HG03095 (cell line): ENCODE results near the gene TMEM187.

Experiments used
- ATAC-seq: cut with Tn5 transposase; IDR thresholded peaks from one replicate; pipeline ENCODE4 v1.9.1; 2021; ENCODE audit warnings: moderate library complexity; ENCODE audit not compliant: unreplicated experiment

Gene TMEM187

GRCh38 chrX:153953892-153954557 lies 18.5 kb upstream of the TMEM187 start:
- ATAC-seq, result no peak

DNA sequence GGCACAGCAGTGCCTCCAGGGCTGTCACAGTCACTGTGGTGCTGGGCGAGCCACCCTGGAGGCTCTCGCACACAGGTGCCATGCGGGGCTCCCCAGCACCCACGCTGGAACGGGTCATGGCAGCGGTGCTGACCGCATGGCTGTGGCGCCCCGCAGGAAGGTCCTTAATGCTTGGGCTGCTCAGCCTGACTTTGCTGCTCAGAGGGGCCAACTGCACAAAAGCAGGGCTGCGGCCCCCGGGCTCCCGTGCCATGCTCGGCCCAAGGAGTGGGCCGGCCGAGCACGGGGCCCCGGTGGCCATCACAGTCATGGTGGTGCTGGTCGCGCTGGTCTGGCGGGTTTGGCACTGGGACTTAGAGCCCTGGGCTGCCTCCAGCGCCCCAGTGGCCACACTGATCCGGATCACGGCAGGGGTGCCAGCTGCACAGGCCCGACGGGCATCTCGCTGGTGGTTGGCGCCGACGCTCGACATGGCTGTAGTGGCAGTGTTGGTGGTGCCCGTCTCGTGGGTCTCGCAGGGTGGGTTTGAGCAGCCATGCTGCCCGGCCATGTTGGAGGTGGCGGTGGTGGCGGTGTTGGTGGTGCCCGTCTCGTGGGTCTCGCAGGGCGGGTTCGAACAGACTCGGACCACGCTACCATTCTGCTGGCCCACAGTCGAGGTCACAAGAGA lies 17.9 kb upstream of the TMEM187 start:
- ATAC-seq, result no peak

GRCh38 chrX:153955228-153955732 lies 17.3 kb upstream of the TMEM187 start:
- ATAC-seq, result no peak

GRCh38 chrX:153956044-153956907 lies 16.3 kb upstream of the TMEM187 start:
- ATAC-seq, result no peak

- ATAC-seq, result no peak
These were observed 15.3 kb upstream of the TMEM187 start for GRCh38 chrX:153957224-153957623.

GRCh38 chrX:153958605-153959004 lies 13.9 kb upstream of the TMEM187 start:
- ATAC-seq, result no peak

GRCh38 chrX:153959649-153960048 lies 12.9 kb upstream of the TMEM187 start:
- ATAC-seq, result no peak

DNA sequence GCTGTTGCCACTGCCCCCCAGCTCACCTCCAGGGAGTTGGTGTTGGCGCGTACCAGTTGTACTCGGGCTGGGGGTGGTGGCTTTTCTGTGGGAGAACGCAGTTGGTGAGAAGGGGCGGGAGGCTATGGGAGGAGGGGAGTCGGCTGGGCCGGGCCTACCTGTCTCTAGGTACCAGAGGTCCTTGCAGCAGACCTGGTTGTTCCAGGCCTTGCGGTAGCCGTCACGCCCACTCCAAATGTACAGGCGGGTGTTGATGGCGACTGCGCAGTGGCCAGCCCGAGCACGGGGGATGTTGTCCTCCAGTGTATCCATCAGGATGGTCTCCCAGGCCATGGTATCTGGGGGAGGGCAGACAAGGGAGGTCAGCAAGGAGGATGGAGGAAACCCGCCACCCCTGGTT lies 12.5 kb upstream of the TMEM187 start:
- no peak for ATAC-seq

- no peak for ATAC-seq
These were observed 11.8 kb upstream of the TMEM187 start for GRCh38 chrX:153960786-153961185.

DNA sequence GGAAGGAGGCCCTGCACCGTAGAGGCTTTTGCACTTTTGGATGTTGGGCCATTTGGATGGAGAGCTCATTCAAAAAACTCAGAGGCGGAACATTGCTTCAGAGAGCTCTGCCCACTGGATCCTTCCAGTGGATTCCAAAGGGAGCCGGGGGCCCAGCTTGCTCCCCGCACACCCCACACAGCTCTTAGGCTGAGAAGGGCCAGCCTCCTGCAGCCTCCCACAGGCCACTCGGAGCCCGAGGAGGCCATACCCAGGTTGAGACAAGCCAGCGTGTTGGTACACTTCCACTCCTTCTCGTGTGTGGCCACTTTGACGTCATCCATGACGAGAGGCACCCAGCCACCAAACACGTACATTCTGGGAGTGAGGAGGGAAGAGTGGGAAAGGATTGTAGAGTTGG lies 11.3 kb upstream of the TMEM187 start:
- ATAC-seq, result no peak

GRCh38 chrX:153963546-153963945 lies 9.0 kb upstream of the TMEM187 start:
- ATAC-seq, result no peak

GRCh38 chrX:153964105-153964504 lies 8.4 kb upstream of the TMEM187 start:
- ATAC-seq, result no peak

- no peak for ATAC-seq
These were observed 7.1 kb upstream of the TMEM187 start for GRCh38 chrX:153965406-153965805.

GRCh38 chrX:153966283-153966688 lies 6.3 kb upstream of the TMEM187 start:
- ATAC-seq, result no peak

DNA sequence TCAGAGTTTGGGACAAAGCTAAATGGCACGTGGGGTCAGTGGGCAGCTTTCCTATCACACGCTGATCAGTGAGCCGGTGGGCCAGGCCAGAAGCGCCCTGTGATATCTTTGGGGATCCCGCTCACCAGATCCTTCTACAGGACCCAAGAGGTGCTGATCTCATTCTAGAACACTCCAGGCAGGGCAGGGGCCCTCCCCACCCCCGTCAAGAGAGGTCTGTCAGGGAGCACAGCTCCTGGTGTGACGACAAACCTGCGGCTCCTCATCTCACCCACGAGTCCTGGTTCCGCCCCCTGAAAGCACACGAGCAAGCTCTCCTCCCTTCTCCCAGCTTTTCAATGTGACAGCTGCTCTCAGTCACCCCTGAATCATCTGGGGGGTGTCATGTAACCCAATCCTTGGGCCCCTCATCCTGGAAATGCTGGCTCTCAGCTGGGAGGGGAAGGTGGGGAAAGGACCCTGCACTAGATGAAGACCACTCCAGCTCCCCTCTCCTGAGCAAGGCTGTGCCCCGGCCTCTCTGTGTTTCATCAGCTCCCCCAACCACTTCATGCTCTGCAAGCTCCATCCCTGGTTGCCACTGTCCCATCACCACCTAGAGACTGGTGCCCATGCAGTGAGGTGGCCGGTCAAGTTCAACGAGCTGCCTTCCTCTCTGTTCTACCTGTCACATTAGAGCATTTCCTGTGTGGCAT lies 5.6 kb upstream of the TMEM187 start:
- no peak for ATAC-seq

DNA sequence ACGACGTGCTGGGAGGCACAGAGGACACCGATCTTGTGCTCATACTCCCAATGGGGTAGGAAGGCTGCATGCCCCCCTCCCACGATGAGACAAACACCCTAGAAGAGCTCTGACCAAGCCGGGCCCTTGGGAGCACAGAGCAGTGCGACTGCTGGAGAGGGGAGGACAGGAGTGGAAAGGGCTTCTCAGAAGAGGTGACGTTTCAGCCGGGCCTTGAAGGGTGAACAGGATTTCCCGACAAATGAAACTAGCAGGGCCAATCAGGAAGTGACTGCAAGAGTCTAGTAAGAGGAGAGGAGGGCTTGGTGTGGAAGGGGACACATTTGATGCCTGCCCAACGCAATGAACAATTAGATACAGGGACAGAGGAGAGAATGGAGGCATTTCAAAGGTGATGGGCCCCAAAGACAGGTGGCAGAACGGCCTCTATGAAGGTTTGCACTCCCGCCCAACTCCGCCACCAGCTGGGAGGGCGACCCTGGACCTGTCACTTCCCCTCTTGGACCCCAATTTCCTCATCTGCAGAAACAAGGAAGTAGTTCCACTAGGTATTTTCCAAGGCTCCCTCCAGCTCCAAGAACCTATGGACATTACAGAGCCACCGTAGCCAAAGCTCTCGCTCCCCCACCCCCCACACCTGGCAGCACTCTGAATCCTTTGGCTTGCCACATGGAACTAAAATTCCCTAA lies 4.9 kb upstream of the TMEM187 start:
- no peak for ATAC-seq

GRCh38 chrX:153968255-153968654 lies 4.3 kb upstream of the TMEM187 start:
- ATAC-seq, result no peak

DNA sequence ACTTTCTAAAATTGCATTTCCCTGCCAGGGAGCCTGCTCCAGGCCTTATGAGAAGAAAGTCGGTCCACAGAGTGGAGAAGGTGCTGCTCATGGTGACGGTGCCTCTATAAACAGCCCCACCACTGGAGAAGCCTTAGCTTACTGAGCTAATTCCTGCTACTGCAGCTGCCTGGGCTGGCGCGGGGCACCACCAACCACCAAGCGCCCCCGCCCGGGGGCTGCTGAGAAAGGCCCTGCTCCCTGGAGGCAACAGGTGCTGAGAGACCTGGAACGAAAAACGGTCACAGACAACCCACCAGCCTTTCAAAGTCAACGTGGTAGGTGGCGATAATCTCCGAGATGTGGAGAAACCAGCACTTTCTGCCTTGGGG lies 3.8 kb upstream of the TMEM187 start:
- no peak for ATAC-seq

GRCh38 chrX:153969125-153969903 lies 3.2 kb upstream of the TMEM187 start:
- ATAC-seq, result no peak

DNA sequence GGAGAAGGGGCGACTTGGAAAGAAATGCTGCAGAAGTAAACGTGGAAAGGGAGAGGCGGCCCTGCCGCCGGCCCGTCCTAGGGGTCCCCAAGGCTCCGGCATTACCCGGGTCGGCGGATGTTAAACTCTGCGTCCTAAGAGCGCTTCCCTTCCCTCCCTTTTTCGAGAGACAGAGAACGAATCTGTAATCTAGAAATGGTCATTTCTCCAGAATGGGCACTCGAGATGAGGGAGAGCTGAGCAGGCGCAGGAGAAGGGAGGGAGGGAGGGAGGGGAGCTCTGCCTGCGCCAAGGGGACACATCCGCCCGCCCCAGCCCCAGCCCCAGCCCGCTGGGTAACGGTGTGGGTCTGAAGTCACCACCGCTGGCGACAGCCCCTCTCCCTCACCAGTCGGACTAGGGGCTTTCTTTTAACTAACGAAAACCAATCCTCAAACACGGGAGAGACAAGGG lies 2.6 kb upstream of the TMEM187 start:
- no peak for ATAC-seq
